CD4-positive, CD25-positive, alpha-beta regulatory T cell (primary cell): ENCODE results near the gene ARCN1. TPM values are rescaled to one million over a fixed set of nuclear protein-coding genes. Genes with fewer than 3 reads are reported as not detected.

Source experiments
- ATAC-seq, 2 donors: fragments of 150-1000 bp; cut with Tn5 transposase; one replicate each; pipeline ENCODE4 v1.10.0; 2021; ENCODE audit warnings: low read depth in 2 of 2, moderate number of reproducible peaks in 2 of 2, moderate library complexity in 1 of 2
- DNase-seq, 3 donors: peaks; one replicate each; pipeline versions ENCODE4 v3.0.0 to v3.0.0-alpha.2; 2012 to 2022; ENCODE audit warnings: mixed read lengths in 1 of 3
- H3K27ac ChIP-seq: one replicate; pipeline ENCODE4 v1.7.0; 2013; ENCODE audit warnings: mild to moderate bottlenecking, low read length; ENCODE audit not compliant: insufficient read depth, poor library complexity, severe bottlenecking
- H3K27me3 ChIP-seq: one replicate; pipeline ENCODE4 v1.7.0; 2013; ENCODE audit warnings: low read length; ENCODE audit not compliant: control insufficient read depth, insufficient read depth
- H3K36me3 ChIP-seq: one replicate; pipeline ENCODE4 v1.7.0; 2013; ENCODE audit warnings: mild to moderate bottlenecking, low read length, moderate library complexity; ENCODE audit not compliant: control insufficient read depth, insufficient read depth
- H3K4me1 ChIP-seq: 2 replicates; pipeline ENCODE4 v1.7.0; 2013; ENCODE audit warnings: mild to moderate bottlenecking, low read length; ENCODE audit not compliant: insufficient read depth, control insufficient read depth, poor library complexity, severe bottlenecking
- H3K4me3 ChIP-seq: one replicate; pipeline ENCODE4 v1.7.0; 2013; ENCODE audit warnings: low read depth, mild to moderate bottlenecking, low read length, moderate library complexity
- H3K9me3 ChIP-seq, 2 experiments: 1 replicate in 1 of 2; 2 replicates in 1 of 2; pipeline ENCODE4 v1.7.0; 2013; ENCODE audit warnings: low read length in 2 of 2, mild to moderate bottlenecking in 1 of 2, moderate library complexity in 1 of 2; ENCODE audit not compliant: control insufficient read depth in 2 of 2
- H3K27ac Mint-ChIP-seq, 3 donors: one replicate each; pipeline ENCODE4 v1.8.0; 2020 to 2022; ENCODE audit warnings: mild to moderate bottlenecking in 3 of 3, mixed read lengths in 3 of 3, moderate library complexity in 2 of 3
- H3K27me3 Mint-ChIP-seq: one replicate; pipeline ENCODE4 v1.8.0; 2022; ENCODE audit warnings: mild to moderate bottlenecking, mixed read lengths
- H3K36me3 Mint-ChIP-seq: one replicate; pipeline ENCODE4 v1.8.0; 2020; ENCODE audit warnings: mixed read lengths
- H3K4me1 Mint-ChIP-seq, 4 donors: one replicate each; pipeline ENCODE4 v1.8.0; 2020 to 2022; ENCODE audit warnings: mixed read lengths in 4 of 4, mild to moderate bottlenecking in 1 of 4
- H3K4me3 Mint-ChIP-seq, 4 donors: one replicate each; pipeline ENCODE4 v1.8.0; 2020 to 2022; ENCODE audit warnings: mild to moderate bottlenecking in 4 of 4, mixed read lengths in 4 of 4, moderate library complexity in 3 of 4
- H3K9me3 Mint-ChIP-seq, 7 donors: one replicate each; pipeline ENCODE4 v1.8.0; 2020 to 2022; ENCODE audit warnings: mixed read lengths in 7 of 7, mild to moderate bottlenecking in 3 of 7, moderate library complexity in 2 of 7
- polyA plus RNA-seq, 4 donors: library from polyadenylated mRNA; unstranded; fragments of 300-500 nt; fragmentation: Illumina TruSeq; gene quantifications; one replicate each; pipeline ENCODE4 v1.2.3, GENCODE V29; 2021
- total RNA-seq: library from RNA; stranded (reverse); gene quantifications from one replicate; pipeline ENCODE4 v1.2.3, GENCODE V29; 2022

The ARCN1 gene
- total and polyA plus RNA-seq, 5 donors from 2014 or later, result 76.6 to 169 (median 149) TPM

DNA sequence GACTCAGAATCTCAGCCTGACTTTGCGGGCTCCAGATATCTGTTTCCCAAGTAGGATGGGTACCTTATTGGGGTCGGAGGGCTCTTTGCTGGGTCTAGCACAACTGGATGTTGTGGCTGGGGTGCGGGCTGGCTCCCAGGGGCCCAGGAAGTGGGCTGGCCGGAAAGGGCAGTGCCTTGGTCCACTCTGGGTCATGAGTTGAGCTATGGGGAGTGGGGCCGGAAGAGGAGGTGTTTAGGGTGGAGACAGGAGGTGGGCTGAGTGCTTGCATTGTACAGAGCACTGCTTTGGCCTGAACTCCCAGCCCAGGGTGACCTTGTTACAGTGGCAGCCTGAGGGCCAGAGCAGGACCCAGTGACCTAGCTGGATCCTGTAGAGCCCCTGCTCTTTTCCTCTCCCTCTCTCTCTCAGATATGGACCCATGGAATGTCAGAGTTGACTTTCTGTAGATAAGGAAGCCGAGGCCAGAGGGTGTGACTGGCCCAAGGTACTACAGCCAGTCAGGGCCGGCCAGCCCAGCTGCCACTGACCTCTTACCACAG lies 48.4 kb downstream of the ARCN1 start:
- Mint-ChIP-seq H3K36me3 (peaks cover 8% of the 10 kb centered on the region), H3K4me3 (peak overlapping the region in 1 of 4 donors; percentile 10), H3K9me3 (no peaks in the 10 kb centered on the region), H3K27ac (no peak overlapping the region), H3K4me1 (peaks cover 0 to 15% (median 3%) of the 10 kb centered on the region in 4 donors), H3K27me3 (peaks cover 21% of the 10 kb centered on the region)
- Histone ChIP-seq H3K4me3 (no peak overlapping the region), H3K4me1 (peaks cover 10% of the 10 kb centered on the region), H3K36me3 (no peaks in the 10 kb centered on the region), H3K27ac (no peak overlapping the region), H3K9me3 (no peaks in the 10 kb centered on the region), H3K27me3 (peaks cover 7% of the 10 kb centered on the region)
- DNase-seq (no peak), ATAC-seq (no peak)

DNA sequence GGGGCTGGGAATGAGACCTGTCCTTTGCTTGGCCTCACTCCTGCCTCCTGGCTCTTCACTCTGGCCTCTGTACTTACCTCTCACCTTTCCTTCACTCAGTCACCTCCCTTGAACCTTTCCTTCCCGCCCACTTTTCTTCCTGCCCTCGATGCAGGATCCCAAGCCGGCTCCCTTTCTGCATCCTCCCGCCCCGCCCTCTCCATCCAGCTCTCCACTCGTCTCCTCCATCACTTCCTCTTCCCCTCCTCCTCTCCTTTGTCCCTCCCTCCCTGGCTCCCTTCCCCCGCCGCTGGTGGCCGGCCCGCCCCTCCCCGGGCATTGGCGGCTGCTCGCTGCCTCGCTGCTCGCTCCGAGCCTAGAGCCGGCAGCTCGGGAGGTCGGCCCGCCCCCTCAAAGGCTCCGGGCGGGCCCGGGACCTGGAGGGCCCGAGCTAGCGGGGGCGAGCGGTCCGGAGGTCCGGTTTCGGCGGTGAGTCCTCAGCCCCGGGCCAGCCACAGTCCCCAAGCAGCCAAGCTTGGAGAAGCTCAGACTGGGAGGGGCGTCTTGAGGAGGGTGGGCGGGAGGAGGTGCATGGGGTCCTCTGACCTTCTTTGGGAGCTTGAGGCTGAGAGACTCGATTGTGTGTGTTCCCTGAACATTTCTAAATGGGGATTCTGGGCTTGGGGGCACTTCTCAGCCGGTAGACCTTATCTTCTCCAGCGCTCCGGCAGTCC lies 49.0 kb downstream of the ARCN1 start:
- Histone ChIP-seq H3K4me1 (peaks cover 10% of the 10 kb centered on the region), H3K9me3 (no peaks in the 10 kb centered on the region), H3K27me3 (peaks cover 7% of the 10 kb centered on the region), H3K27ac (no peak overlapping the region), H3K4me3 (no peak overlapping the region), H3K36me3 (no peaks in the 10 kb centered on the region)
- ATAC-seq (peak in 1 of 2 donors; percentile 33), DNase-seq (peak in 1 of 3 donors; percentile 25)
- Mint-ChIP-seq H3K27ac (no peak overlapping the region), H3K36me3 (peaks cover 7% of the 10 kb centered on the region), H3K4me3 (peak overlapping the region; percentile 51 to 72 (median 65)), H3K4me1 (peaks cover 0 to 15% (median 3%) of the 10 kb centered on the region in 4 donors), H3K9me3 (no peaks in the 10 kb centered on the region), H3K27me3 (peaks cover 21% of the 10 kb centered on the region)

DNA sequence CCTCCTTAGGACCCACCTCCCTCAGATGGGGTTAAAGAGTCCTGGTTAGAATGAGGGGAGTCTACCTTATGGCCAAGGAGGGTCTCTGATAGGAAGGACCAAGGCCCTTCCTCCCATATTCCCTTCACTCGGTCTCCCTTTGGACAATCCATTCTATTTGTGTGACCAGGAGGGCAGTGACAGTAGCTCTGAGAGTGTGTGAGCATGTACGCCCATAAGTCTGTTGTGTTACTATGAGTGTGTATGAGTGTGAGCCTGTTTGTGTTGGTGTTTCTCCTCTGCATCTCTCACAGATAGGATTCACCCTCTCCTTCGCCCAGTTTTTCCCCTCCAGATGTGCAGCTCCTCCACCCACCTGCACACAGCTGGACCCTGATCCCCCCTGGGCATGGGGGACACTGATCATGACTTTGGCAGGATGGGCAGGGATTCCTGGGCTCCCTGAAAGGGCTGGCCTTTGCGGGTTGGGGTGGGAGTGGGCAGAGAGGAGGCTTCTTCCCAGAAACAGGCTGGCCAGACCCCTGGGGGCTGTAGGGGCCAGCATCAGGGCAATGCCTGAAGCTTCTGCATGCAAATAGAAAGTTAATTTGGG lies 49.7 kb downstream of the ARCN1 start:
- Histone ChIP-seq H3K9me3 (no peaks in the 10 kb centered on the region), H3K27ac (no peak overlapping the region), H3K4me3 (no peak overlapping the region), H3K36me3 (no peaks in the 10 kb centered on the region), H3K27me3 (peaks cover 7% of the 10 kb centered on the region), H3K4me1 (peaks cover 10% of the 10 kb centered on the region)
- Mint-ChIP-seq H3K9me3 (no peaks in the 10 kb centered on the region), H3K27ac (no peak overlapping the region), H3K27me3 (peaks cover 24% of the 10 kb centered on the region), H3K4me3 (peak overlapping the region in 2 of 4 donors; percentile 54 to 67), H3K4me1 (peaks cover 0 to 15% (median 3%) of the 10 kb centered on the region in 4 donors), H3K36me3 (peaks cover 4% of the 10 kb centered on the region)
- ATAC-seq (no peak), DNase-seq (no peak)

DNA sequence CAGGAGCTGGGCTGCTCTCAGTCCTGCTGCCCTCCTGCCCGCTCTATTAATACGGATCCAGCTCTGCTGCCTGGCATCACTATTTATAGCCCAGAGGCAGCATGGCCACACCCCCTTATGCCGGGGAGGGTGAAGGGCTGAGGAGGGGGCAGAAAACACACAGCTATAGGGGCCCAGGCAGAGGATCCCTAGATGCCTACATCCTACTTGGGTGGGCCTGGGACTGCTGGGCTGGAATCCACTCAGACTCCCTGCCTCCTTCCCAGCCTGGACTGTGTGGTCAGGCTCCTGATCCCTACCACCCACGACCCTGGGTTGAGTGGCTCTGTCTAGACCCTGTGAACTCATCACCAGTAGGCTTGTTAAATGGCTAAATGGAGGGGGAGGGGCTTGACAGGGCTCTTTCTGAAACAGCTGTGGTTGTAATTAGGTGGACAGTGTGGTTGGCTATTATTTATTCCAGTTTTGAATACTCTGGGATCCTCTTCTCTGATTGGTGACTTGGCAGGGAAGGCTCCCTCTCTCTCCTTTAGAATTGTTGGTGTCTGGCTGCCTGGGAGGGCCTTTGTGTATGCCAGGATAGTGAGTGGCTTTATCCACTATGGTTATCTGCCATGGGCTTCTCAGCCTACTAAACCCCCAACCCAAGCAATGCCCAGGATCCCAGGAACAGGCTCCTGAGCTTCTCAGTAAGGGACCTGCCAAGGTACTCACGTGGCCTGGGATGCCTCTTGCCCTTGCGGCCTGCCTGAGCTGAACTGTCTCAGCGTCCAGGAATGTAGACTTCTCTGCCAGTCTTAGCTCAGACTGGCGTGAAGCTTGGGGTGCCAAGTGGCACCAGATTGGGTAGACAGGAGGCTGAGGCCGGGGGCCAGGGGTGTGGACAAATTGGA lies 50.4 kb downstream of the ARCN1 start:
- no peak overlapping the region for H3K4me3 Mint-ChIP-seq

DNA sequence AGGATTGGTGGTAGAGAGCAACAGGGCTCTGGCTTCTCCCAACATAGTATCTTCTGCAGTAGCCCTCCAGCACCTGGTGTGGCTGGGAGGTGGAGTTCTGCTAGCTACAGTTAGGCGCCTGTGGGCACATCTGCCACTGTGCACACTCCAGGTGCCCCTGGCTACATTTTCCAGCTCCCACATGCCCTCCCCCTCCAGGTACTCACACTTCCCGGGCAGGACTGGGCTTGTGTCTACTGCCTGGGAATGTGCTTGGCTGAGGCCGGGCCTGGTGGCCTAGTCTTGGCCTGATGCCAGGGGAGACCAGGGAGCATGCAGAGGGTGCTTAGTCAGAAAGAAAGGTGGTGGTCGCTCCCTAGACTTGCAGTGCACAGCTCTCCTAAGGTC lies 51.1 kb downstream of the ARCN1 start:
- no peak overlapping the region for H3K27ac ChIP-seq
- peaks cover 0 to 15% (median 3%) of the 10 kb centered on the region in 4 donors for H3K4me1 Mint-ChIP-seq
- no peak for ATAC-seq
- no peak for DNase-seq
- H3K27me3 ChIP-seq, result peaks cover 7% of the 10 kb centered on the region
- H3K4me1 ChIP-seq, result peaks cover 10% of the 10 kb centered on the region
- H3K4me3 ChIP-seq, result no peak overlapping the region
- H3K27ac Mint-ChIP-seq, result no peak overlapping the region
- H3K9me3 ChIP-seq, result no peaks in the 10 kb centered on the region
- H3K4me3 Mint-ChIP-seq, result no peak overlapping the region
- H3K27me3 Mint-ChIP-seq, result peaks cover 24% of the 10 kb centered on the region
- H3K36me3 Mint-ChIP-seq, result peaks cover 4% of the 10 kb centered on the region
- H3K36me3 ChIP-seq, result no peaks in the 10 kb centered on the region
- H3K9me3 Mint-ChIP-seq, result no peaks in the 10 kb centered on the region

More for the DNA sequence above, 50.4 kb downstream of the ARCN1 start:
- Mint-ChIP-seq H3K27me3 (peaks cover 24% of the 10 kb centered on the region), H3K36me3 (peaks cover 4% of the 10 kb centered on the region), H3K4me1 (peaks cover 0 to 15% (median 3%) of the 10 kb centered on the region in 4 donors), H3K27ac (no peak overlapping the region), H3K9me3 (no peaks in the 10 kb centered on the region)
- ATAC-seq (no peak), DNase-seq (no peak)
- Histone ChIP-seq H3K36me3 (no peaks in the 10 kb centered on the region), H3K4me1 (peaks cover 10% of the 10 kb centered on the region), H3K27ac (no peak overlapping the region), H3K27me3 (peaks cover 7% of the 10 kb centered on the region), H3K9me3 (no peaks in the 10 kb centered on the region), H3K4me3 (no peak overlapping the region)

DNA sequence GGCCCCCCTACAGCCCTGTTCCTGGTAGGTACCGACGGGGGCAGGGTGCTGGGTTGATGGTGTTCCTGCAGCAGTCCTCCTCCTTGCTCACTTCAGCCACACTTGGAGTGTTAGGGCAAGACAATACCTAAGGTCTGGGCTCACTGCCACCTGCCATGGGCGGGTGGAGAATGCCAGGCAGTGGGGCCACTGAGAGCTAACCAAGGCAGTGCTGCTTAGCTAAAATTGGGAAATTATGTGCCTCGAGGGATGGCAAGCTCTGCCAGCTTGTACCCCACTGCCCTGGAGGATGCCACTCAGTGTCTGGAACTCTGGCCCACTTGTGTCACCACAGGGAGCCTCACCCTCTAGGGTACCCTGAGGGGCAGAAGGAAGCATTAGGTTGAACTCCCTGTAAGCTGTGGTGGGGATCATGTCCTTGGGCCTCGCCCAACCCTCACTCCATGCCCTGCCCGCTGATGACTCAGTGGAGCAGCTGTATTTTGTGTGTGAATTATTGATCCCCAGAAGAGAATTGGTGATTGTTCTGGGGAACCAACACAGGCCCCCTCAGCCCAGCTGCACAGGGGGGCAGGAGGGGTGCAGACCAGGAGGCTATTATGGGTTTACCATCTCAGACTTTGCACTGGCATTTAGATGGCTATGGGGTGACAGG lies 53.0 kb downstream of the ARCN1 start:
- peaks cover 0 to 15% (median under 1%) of the 10 kb centered on the region in 4 donors for H3K4me1 Mint-ChIP-seq
- H3K27ac ChIP-seq, result no peak overlapping the region
- peaks cover 7% of the 10 kb centered on the region for H3K27me3 ChIP-seq
- H3K27me3 Mint-ChIP-seq, result peaks cover 16% of the 10 kb centered on the region
- no peak for DNase-seq
- no peak overlapping the region for H3K27ac Mint-ChIP-seq
- no peaks in the 10 kb centered on the region for H3K36me3 Mint-ChIP-seq
- peaks cover 10% of the 10 kb centered on the region for H3K4me1 ChIP-seq
- H3K9me3 ChIP-seq, result no peaks in the 10 kb centered on the region
- ATAC-seq, result no peak
- H3K9me3 Mint-ChIP-seq, result no peaks in the 10 kb centered on the region
- H3K4me3 Mint-ChIP-seq, result no peak overlapping the region
- no peak overlapping the region for H3K4me3 ChIP-seq
- no peaks in the 10 kb centered on the region for H3K36me3 ChIP-seq

DNA sequence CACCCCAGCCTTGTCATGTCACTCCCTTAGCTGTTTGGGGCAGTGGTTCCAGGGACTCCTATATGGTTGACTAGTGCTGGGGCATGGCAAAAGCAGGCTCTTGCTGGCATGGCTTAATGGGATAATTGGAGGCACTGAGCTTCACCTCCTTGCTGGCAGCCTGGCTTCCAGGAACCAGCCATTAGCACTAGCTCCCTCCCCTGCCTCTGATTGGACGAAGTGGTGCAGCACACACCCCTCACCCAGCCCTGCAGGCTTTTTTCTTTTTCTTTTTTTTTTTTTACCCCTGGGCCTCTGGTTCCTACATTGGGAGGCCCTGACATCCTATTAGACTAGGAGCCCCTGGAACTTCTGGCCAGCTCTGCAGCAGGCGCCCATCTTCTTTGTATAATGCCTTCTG lies 53.8 kb downstream of the ARCN1 start:
- H3K36me3 ChIP-seq, result no peaks in the 10 kb centered on the region
- peaks cover 12% of the 10 kb centered on the region for H3K27me3 Mint-ChIP-seq
- no peak overlapping the region for H3K4me3 ChIP-seq
- no peak overlapping the region for H3K27ac Mint-ChIP-seq
- H3K27me3 ChIP-seq, result peaks cover 4% of the 10 kb centered on the region
- H3K36me3 Mint-ChIP-seq, result no peaks in the 10 kb centered on the region
- no peaks in the 10 kb centered on the region for H3K9me3 Mint-ChIP-seq
- H3K4me3 Mint-ChIP-seq, result no peak overlapping the region
- peaks cover 0 to 7% (median 0%) of the 10 kb centered on the region in 4 donors for H3K4me1 Mint-ChIP-seq
- H3K9me3 ChIP-seq, result no peaks in the 10 kb centered on the region
- H3K4me1 ChIP-seq, result peaks cover 5% of the 10 kb centered on the region
- H3K27ac ChIP-seq, result no peak overlapping the region
- ATAC-seq (no peak), DNase-seq (peak in 1 of 3 donors; percentile 26)
